ENCODE measurements around the gene YIPF3.
"Not testable (repeated sequence)": the region's sequence is repeated elsewhere in the genome, so short reads cannot be mapped to it uniquely, and the experiment has no call there.

Gene YIPF3

DNA sequence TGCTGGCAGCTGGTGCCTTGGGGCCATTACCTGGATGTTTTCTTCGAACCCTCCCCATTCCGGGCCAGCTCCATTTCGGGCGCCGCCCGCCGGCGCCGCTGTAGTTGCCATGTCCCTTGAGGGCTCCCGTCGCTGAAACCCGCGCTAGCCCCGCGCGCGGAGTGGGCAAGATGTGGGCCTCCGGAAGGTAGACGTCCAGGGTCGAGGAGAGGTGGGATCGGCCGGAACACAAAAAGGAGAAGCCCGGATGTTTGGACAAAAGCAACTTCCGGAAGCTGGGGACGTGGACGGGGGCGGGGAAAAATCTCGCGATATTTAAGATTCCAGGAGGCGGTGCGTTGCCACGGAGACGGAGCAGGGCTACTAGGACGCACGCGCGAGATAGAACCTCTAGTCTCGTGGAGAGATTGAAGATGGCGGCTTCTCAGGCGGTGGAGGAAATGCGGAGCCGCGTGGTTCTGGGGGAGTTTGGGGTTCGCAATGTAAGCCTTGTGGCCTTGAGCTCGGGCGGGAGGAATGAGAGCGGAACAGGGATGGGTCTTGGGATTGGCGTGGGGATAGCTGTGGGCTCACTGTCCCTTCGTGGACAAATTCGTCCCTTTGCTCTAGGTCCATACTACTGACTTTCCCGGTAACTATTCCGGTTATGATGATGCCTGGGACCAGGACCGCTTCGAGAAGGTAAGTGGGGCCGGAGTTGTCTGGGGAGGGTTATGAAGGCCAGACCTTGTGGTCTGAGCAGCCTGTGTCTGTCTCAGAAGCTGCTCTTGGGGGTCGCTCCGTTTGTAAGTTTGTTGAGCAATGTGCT, at the start of gene YIPF3, which contains the start of gene POLR1C:
YIPF3 (minus strand) TSS at position 230 of the 808 bp plus-strand sequence; CDS start at position 111, 119 bp downstream.
POLR1C (plus strand) TSS at position 393 of the 808 bp plus-strand sequence; CDS start at position 414, 21 bp downstream.
- DNase-seq = peak; percentile 97 to 98

DNA sequence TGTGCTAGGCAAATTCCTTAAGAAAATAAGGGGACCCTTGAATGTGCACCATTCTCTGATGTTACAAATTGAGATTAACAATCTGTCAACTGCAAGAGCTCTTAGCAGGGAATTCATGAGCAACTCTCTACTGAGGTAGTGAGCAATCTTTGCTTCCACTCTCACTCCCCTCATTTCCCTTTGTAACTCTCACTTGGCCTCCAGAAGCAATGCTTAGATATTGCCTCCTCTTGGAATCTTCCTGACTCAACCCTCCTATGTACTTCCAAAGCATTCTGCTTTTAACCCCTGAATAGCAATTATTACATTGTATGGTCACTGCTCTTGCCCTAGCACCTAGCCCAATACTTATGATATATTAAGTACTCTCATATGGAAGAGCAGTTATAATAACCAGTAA, 42.6 kb upstream of the YIPF3 start:
- DNase-seq = no peak

DNA sequence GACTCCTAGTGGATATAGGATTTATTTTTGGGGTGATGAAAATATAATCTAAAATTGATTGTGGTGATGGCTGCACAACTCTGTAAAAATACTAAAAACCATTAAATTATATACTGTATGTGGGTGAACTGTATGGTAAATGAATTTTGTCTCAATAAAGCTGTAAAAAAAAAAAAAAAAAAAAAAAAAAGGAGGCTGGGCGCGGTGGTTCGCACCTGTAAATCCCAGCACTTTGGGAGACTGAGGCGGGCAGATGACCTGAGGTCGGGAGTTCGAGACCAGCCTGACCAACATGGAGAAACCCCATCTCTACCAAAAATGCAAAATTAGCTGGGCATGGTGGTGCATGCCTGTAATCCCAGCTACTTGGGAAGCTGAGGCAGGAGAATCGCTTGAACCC, 40.9 kb upstream of the YIPF3 start:
- DNase-seq = not testable (repeated sequence)

DNA sequence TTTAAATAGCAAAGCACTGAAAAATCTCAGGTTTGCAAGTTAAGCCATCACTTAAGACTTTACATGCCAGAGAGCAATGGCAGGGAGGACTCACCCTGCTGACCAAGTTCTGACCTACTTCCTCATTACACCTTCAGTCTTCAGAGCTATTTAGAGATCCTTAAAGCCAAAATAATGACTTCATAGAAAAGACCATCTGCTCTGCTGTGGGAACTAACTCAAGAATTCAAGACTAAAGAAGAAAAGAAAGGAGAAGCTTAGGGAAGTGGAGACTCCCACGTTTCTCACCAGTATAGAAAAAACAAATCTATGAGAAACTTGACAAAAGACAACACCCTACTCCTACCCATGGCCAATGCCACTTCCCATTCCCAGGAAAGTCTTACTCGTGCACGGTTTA, 30.5 kb upstream of the YIPF3 start:
- DNase-seq = no peak

DNA sequence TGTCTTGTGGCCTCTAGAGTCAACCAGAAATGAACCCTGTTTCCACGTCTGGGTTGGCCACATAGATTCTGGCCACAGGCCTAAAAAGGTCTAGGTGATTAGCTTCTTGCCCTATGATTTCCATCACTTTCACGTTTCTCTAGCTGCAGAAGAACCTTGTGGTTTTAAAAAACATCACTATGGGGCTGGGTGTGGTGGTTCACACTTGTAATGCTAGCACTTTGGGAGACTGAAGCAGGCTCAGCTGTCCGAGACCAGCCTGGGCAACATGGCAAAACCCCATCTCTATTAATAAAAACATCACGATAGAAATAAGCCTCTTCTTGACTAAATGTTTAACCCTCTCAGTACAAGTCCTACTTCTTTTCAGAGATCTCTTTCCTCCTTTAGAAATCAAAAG, 27.7 kb upstream of the YIPF3 start:
- DNase-seq = no peak

DNA sequence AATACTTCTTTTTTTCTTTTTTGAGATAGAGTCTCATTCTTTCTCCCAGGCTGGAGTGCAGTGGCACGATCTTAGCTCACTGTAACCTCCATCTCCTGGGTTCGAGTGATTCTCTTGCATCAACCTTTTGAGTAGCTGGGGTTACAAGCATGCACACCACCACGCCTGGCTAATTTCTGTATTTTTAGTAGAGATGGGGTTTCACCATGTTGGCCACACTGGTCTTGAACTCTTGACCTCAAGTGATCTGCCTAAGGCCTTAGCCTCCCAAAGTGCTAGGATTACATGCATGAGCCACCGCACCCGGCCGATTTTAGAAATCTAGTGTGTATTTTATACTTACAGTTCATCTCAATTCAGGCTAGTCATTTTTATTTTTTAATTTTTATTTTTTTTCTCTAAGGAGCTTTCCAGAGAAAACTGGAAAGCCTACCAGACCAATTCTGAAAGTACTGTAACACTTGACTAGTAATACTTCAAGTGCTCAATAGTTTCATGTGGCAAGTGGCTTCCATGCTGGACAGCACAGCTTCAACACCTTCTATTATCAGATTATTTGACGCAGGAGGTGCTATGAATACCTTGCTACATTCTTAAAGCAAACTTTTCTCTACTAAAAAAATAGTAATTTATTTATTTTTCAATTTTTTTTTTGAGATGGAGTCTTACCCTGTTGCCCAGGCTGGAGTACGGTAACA, 25.2 kb upstream of the YIPF3 start:
- DNase-seq = no peak

DNA sequence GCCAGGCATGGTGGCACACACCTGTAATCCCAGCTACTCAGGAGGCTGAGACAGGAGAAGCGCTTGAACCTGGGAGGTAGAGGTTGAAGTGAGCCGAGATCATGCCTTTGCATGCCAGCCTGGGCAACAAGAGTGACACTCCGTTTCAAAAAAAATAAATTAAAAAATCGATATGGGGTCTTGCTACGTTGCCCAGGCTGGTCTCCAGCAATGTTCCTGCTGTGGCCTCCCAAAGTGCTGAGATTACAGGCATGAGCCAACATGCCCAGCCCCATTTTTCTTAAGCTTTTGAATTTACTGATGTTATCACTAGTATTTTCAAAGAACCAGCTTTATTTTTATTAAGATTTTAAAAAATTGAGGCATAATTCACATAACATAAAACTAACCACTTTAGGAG, 23.8 kb upstream of the YIPF3 start:
- no peak for DNase-seq

DNA sequence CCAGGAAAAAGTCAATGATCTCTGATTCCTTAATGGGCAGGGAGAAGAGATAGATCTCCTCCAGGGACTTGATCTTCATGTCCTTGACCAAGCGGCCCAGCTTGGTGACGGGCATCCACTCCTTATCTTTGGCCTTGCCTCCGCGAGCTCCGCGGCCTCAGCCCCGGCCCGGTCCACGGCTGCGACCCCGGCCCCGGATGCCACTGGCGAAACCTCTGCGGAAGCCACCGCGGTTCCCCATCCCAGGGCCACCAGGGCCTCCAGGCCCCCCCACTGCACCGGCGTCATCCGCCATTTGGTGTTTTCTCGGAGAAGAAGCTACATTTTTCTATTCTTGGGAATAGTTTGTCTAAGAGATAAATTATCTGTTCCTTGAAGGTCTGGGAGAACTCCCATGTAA, 22.7 kb upstream of the YIPF3 start:
- not testable (repeated sequence) for DNase-seq

DNA sequence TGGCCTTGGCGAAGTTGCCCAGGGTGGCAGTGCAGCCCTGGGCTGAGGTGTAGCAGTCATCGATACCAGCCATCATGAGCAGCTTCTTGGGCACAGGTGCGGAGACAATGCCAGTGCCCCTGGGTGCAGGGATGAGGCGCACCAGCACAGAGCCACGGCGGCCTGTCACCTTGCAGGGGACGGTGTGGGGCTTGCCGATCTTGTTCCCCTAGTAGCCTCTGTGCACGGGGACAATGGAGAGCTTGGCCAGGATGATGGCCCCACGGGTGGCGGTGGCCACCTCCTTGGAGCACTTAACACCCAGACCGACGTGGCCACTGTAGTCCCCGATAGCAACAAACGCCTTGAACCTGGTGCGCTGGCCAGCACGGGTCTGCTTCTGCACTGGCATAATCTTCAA, 22.3 kb upstream of the YIPF3 start:
- DNase-seq = not testable (repeated sequence)

DNA sequence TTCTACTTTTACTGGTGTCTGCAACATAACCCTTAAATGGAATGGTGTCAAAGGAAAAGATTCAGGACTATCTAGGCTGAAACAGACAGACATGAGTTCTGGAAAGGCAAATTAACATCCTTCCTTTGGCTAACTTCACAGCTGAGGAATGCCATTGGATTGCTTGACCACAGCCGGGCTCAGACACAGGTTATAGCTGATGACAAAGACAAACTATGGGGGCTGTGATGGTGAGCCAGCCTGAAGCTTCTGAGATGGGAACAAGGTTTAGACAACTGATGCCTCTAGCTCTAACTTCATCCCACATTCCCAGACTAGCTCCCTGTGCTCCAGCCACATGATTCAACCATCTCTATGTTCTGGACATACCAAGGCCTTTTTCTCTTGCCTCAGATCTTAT, 15.5 kb upstream of the YIPF3 start:
- DNase-seq = no peak

DNA sequence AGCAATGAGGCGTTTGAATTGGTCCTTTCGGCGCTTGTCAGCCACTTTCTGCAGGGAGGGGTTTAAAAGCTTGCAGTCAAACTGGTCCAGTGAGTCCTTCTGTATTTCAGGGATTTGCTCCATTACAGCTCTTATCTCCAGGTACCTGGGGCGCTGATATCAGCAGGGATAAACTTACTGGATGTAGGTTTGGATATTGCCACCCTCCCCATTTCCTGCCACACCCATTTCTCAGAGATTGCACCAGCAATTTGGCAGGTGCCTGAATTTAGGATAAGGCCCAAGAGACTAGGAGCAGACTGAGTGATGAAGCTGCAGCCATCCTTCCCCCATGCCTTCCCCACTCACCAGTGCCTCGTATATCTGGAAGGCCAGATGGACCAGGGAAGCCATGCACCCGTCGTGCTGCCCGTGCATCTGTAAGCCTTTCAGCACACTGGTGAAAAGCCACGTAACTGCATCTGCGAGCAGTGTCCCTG, 7.8 kb upstream of the YIPF3 start:
- no peak for DNase-seq

DNA sequence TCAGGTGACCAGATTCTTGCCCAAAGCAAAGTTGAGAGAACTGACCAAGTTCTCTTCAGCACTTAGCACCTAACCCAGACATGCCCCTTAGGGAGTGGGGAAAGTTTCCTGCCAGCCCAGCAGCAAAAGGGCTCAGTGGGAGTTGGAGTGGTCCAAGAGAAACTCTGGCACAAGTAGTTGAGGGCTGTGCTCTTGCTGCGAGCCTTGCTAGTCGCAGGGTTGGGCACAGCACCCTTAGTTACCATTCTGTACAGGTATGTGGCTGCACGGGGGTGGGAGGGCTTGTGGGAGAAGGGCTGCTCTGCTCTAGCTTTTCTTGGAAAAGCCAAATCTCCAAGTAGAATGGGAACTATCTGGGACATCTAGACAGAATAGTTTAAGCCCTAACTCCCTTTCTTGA, 6.6 kb upstream of the YIPF3 start:
- no peak for DNase-seq

DNA sequence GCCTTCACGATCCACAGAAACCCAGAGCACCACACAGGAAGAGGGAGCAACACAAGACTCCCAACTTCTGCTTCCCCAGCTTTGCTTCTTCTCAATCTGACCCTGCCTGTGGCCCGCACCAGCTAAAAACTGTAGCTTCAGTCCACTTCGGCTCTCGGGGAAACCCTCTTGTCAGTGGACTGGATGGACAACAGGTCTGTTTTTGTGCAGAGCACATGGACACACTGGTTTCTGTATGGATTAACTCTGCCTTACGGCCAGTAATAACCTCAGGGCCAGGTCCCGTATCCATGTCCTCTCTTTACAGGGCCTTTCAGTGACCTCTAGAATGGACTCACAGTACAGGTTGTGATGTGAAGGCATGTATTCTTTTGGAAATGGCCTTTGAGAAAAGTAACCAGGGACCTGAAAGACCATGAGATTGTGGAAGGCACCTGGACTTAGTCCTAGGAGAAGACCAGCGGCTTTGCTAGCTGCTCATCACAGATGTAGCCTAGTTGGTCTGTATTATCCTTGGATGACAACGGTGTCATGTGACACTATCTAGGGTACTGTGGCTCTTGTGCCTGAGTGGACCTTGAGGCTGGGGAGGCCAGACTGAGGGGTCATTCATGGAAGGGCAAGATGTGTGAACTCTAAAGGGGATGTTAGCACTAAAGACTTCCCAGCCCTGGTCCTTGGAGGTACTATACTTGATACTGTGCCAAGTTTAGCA, 6.0 kb upstream of the YIPF3 start:
- DNase-seq = no peak

DNA sequence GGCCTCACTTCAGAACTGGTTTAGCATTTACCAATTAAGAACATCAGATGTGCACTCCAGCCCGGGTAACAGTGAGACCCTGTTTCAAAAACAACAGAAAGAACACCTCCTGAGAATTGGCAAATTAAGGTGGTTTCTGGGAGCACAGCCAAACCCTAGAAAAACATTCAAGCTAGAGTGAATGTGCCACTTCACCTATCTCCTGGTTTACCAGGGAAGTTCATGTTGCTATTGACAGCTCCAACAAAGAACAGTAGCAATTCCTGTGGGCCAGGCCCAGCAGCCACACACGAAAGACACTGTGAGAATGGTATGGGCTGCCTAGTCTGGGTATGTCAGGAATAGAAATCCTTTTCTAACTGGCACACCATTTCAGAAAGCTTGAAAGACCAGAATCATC, 5.1 kb upstream of the YIPF3 start:
- DNase-seq = no peak

DNA sequence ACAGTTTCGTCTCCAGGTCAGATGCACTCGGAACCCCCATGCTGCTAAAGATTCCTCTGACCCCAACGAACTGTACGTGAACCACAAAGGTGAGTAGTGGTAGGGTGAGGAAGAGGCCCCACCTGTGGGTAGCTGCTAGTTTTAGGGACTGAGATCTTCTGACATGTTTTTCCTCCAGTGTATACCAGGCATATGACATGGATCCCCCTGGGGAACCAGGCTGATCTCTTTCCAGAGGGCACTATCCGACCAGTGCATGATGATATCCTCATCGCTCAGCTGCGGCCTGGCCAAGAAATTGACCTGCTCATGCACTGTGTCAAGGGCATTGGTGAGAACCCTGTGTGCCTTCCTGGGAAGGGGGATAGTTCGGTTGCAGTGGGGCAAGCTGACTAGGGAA, 3.4 kb upstream of the YIPF3 start:
- DNase-seq = no peak

DNA sequence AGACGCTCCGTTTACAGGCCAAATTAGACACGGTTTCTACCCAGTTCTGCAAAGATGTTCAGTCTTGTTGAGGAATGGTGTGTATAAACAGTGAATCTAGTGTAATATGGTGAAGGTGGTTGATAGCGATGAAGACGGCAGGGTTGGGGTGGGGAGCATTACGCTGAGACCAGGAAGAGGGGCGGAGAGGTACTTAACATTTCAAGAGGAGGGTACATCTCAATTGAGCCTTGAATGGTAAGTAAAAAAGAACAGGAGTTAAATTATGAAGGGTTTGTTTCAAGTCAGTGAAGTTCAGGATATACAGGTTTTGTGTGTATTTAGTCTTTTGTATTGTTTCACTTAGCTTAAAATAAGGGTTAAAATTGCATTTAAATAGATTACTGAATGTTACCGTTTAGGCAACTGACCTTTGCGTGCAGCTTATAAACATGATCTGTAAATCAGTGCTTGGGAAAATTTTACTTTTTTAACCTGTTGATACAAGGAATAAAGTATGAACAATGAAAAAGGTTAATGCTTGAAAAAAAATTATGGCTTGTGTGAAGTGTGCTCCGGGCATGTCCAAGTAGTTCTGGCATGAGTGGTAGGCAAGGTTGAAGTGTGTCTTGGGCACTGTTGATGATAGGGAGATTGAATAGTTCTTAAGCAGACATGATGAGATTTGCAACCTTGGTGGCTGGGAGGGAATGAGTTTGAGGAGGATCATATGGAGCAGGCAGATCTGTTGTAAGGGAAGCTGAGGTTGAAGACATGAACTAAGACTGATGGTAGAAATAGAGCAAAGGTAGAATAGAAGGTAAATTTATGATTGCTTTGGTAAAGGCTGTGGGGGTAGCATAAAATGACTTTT, 1.0 kb upstream of the YIPF3 start:
- DNase-seq = no peak

DNA sequence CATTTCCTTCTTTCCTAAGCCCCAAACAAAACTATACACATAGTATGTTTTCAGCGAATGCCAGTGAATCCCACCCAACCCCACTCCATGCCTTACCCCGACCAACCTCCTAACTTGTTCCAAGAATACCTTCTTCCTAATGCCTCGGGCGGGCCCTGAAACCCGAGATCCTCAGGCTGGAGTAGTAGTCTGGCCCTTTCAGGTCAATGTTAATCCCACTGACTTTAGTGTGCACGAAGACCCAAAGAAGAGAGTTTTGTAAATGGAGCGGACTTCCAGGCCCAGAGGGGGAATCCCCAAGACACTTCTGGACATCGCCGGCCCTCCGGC, 394 bp downstream of the YIPF3 start:
- DNase-seq = no peak

DNA sequence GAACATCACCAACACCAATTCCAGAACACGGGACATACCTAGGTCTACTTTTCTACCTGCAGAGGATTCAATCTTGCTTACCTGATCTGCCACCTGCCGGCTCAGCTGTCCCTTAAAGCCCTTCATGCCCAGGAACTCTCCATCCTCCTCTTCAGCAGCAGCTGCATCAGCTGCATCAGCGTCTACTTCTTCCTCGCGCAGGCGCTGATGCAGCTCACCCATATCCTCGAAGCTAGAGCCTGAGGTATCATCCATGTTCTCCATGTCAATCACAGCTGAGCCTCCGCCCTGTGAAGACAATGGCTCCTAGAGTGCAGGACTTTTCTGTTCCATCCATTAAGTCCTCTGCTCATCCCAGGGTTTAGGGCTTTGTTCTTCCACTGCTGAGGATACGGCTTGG, 918 bp downstream of the YIPF3 start:
- no peak for DNase-seq

DNA sequence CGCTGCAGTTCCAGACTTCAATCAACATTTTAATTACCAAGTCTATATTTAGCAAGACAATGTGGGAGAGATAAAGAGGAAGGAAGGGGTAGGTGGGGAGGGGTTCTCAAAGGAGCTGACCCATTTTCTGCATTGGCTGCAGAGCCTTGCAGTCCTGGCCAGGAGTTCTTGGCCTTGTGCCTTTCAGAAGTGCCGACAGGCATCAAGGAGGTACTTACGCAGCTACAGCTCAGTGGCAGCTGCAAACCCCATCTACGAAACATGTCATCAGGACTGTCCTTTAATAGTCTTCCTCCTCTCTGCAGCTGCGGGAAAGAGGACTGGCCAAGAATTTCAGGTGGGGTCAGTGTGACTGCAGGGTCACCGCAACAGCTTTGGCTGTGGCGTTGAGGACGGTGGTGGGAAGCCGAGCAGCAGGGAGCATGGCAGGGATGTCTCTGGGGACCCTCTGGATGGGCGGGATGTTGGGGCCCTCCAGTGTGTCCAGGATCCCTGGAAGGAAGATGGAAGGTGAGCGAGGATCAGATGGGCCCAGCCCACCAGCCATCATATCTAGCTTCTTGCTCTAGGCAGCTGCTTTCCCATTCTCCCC, 4.8 kb downstream of the YIPF3 start:
- no peak for DNase-seq

DNA sequence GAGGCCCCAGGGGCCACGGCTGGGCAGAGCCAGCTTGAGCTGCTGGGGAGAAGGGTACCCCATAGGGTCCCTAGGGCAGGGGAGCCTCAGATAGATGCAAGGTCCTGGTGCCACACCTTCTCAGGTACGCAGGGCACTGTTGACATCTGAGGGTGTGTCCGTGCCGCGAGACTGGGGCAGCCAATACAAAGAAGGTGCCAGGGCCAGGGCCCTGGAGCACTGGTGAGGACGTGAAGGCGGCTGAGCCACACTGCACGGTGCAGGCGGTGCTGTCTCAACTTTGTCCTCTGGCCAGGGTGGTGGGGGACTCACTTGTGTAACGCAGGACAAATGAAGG, 5.9 kb downstream of the YIPF3 start:
- DNase-seq = peak in 1 of 2 experiments; percentile 25

DNA sequence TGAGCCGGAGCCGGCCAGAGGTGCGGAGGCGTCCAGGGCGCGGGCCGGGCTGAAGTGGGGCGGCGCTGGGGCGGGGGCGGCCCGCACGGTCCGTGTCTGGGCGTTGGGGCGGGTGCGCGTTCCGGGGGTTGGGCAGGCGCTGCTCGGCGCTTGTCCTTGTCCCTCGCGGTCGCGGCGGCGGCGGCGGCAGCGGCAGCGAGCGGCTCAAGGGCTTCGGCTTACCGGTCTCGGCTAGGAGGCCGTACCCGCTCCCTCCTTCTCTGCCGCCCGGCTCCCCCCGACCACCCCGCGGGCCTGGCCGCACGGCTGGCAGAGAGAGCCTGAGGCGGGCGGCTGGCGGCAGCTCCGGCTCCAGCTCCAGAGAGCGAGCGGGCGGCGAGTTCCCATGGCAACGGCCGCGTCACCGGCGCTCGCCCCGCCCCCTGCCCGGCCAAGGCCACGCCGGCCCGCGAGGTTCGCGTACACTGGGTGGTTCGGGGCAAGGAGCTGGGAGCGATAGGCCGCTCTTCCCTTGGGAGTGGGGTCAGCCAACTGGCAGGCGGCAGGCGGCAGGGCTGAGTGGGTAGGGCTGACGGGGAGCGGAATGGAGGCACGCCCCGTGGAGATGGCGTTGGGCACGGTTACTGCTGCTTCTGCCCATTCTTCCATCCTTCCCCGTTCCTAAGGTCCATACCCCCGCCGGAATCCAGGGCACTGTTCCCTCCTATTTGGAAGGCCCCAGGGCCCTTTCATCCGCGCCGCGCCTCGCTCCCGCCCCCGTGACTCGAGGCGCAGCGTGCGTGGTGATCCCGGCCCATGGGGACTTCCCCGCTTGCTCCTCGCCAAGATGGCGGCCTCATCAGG, 6.5 kb downstream of the YIPF3 start, which contains the start of gene LRRC73:
LRRC73 (minus strand) TSS at position 363 of the 843 bp plus-strand sequence. CDS start 561 bp downstream, outside the sequence.
- peak; percentile 81 to 88 for DNase-seq
